DMS79 treated with DMSO at 0.1 percent for 48 hours (cell line): ENCODE results near the gene EHF.

ENCODE experiments used
- DNase-seq: peaks from one replicate; lab custom pipeline; 2025; lab: John Stamatoyannopoulos, UW

The EHF gene

DNA sequence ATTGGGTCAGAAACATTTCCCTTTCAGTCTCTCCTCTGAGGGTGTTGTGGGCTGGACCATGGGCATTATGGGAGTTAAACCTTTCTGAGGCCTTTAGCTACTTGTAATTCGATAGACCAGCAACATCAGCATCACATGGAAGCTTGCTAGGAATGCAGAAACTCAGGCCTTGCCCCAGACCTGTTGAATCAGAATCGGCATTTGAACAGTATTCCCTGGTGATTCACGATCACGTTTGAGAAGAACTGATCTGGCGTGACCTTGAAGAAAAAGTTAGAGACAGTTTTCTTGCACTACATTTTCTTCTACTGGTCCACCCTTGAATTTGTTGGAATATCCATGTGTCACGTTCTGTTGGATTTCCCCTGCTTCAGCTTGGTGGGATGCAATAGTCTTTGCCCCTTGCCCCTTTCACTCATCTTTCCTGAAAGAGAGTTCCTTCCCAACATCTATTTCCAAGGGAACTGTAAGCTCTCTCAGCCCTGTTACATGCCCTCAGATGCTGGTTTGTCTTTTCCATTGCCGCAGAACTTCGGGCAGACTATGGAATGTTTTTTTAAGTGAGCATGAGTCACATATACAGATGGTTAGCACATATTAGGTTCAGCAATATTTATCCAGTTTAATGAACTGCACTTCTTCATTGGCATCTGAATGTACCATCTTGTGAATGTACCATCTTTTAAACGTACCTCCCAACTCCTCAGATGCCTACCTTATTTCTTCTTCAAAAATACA is 23.9 kb downstream of the EHF start:
- no peak for DNase-seq

DNA sequence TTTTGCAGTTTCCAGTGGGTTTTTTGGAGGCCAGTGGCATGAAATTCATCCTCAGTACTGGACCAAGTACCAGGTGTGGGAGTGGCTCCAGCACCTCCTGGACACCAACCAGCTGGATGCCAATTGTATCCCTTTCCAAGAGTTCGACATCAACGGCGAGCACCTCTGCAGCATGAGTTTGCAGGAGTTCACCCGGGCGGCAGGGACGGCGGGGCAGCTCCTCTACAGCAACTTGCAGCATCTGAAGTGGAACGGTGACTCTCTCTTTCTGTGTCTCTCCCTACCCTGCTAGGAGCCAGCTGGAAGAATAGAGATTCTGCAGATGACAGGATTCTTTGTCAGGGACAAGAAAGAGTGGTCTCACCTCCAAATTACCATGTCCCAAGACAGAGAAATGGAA is 25.5 kb downstream of the EHF start:
- DNase-seq: no peak

- DNase-seq: no peak
Measured at GRCh38 chr11:34647131-34647530, 26.2 kb downstream of the EHF start.

- no peak for DNase-seq
Measured at GRCh38 chr11:34647532-34647931, 26.6 kb downstream of the EHF start.

GRCh38 chr11:34648036-34648435 is 27.1 kb downstream of the EHF start:
- DNase-seq: no peak

DNA sequence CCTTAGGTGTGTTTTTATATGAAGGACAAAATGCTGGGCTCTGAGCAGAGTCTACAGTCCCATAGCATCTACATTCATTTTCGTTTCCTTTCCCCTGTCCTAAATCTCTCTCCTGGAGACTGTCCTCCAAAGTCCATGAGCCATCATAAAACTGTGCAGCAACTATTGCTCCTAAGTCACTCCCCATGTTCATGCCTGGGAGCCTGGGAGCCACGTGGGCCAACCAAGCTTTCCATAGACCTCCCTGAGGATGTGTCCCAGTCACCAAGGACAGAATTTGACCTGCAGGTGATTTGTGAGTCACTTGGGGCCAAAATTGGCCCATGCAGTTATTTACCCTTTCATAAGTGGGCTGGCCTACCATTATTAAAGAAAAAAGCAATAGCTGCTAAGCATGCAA is 28.7 kb downstream of the EHF start:
- no peak for DNase-seq

GRCh38 chr11:34650528-34650927 is 29.6 kb downstream of the EHF start:
- DNase-seq: no peak

GRCh38 chr11:34651551-34651950 is 30.7 kb downstream of the EHF start:
- no peak for DNase-seq

DNA sequence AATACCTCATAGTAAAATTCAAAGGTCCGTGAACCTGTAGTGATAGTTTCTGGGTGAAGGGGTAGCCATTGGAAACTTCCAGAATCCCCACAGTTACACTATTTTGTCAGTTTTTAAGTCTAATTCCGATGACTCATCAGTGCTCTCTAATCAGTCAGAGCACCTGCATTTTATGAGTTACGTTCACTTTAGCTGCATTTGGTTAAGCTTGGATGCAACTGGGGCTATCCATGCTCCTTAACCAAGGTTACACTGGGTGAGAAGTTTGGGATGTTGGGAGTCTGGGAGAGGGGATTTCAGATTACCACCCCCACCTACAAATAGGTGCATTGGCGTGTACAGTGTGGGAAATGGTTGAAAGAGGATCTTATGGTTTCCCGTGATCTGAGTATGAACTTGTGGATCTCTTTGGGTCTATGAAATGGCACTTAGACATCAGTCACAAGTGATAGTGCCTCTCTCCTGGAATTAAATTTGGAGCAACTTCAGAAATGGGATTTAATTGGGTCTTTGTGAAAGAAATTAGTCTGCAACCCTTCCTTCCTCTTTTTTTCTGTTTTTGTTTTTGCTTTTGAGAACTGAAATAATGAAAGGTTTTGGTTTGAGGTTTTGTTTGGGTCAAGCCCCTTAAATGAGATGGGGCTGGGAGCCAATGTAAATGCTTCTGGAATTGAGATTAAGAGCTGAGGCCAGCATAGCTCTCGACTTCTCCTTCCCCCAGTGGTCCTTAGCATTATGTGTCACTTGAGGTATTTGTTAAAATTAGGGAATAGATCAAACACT is 31.5 kb downstream of the EHF start:
- no peak for DNase-seq

GRCh38 chr11:34653031-34653430 is 32.1 kb downstream of the EHF start:
- DNase-seq: no peak

- DNase-seq: no peak
Measured at GRCh38 chr11:34653851-34654482, 33.1 kb downstream of the EHF start.

DNA sequence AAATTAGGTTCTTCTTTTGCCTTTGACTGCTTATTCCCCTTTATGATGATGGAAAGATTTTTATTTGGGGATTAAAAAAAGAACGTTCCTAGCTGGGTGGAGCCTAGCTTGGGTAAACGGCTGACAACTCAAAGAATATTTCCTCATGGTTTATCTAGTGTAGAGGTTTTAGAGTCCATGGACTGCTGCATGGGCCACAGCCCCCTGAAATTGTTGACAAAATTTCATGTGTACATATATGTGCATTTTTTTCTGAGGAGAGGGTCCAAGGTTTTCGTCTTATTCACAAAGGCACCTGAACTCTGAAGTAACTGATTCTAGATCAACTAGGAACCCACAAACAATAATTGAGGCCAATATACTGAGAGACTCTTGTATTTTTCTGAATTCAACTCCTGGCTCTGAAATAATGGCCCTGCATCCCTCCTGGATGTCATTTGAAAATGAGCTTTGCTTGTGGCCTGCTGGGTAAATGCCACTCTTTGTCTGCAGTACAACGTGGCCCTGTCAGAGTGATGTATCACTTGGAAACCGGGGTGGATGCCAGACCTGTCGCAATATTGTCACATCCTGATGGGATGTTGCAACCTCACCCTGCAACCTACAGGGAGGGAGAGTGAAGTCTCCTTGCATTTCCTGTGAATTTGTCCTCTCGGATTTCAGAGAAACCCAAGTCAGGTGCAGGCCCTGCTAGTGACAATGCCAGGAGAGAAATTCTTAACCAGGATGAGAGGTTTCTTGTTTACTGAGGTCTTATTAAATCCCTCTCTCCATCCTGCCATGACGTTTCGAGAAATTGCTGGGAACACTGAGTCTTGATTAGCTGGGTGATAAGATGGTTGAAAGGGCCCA is 33.8 kb downstream of the EHF start:
- peak; percentile 33 for DNase-seq

GRCh38 chr11:34655335-34656008 is 34.6 kb downstream of the EHF start:
- no peak for DNase-seq

GRCh38 chr11:34656062-34656720 is 35.3 kb downstream of the EHF start:
- no peak for DNase-seq

- no peak for DNase-seq
Measured at GRCh38 chr11:34658071-34659015, 37.5 kb downstream of the EHF start.

- no peak for DNase-seq
Measured at GRCh38 chr11:34659096-34659733, 38.3 kb downstream of the EHF start.

- DNase-seq: no peak
Measured at GRCh38 chr11:34665077-34665835, 44.4 kb downstream of the EHF start.

GRCh38 chr11:34667810-34668582 is 47.1 kb downstream of the EHF start:
- no peak for DNase-seq
